NT2/D1 (cell line): Measurements from ENCODE around the gene ACVR1B.

Experiments used
- SUZ12 ChIP-seq: IDR thresholded peaks from 2 replicates; pipeline ENCODE4 v1.6.1; 2011; ENCODE audit not compliant: insufficient read length, insufficient read depth; ENCODE audit errors: extremely low read depth
- YY1 ChIP-seq: IDR thresholded peaks from 2 replicates; pipeline ENCODE4 v1.6.1; 2011; ENCODE audit not compliant: insufficient read length, insufficient read depth

GRCh38 chr12:51917746-51918453, 33.6 kb upstream of the ACVR1B start:
- TF ChIP-seq YY1 (no peak), SUZ12 (no peak)
